NCI-H2107 treated with DMSO at 0.1 percent for 48 hours (cell line): Measurements from ENCODE around the gene SLC41A2.

Experiments
- DNase-seq: peaks from one replicate; lab custom pipeline; 2025; ENCODE audit not compliant: unreplicated experiment; lab: John Stamatoyannopoulos, UW

SLC41A2 gene

GRCh38 chr12:104930388-104931326 lies 27.4 kb downstream of the SLC41A2 start:
- DNase-seq = no peak

DNA sequence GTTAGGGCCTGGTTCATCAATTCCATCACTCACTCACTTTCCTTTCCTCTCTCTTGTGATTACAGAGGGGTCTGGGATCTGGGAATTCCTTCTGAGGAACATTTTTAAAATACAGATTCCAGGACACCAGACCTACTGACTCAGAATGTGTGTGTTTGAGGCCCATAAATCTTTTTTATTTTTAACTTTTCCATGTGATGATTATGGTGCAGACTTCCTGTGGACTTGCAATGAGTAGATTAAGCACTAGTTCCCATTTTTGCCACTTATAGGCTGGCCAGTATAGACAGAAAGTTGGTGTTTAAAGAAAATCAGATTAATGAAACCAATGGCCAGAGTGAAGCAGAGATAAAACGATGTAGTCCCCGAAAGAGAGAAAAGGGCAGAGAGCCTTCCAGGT lies 28.1 kb downstream of the SLC41A2 start:
- no peak for DNase-seq

GRCh38 chr12:104929368-104929767 lies 28.7 kb downstream of the SLC41A2 start:
- DNase-seq = no peak

DNA sequence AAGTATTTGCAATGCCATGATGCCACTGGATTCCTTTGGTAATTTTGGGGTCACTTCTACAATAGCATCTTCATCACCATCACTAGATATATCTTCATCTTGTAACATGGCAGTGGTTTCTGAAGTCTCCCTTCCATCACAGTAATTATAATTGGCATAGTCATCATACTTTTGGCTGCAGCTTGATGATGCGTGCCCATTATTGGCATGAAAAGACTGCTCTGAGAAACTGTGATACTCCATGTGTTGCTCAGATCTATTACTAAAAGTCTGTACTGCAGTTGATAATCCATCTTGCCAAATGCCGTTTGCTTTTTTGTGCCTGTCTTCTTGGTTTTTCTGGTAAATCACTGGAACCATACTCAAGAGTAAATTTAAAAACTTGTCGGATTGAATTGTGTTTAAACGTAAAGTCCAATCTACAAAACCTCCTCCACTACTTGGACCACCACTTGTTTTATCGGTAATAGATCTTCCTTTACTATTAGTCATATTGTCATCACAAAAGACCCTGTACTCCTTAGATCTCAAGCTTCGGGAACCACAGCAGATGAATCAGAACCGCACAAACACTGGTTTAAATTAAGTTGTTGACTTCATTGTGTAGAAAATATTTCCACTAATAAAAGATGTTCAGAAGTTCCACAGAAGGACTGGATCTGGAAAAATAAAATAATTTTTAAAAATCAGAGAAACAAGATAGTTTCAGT lies 29.9 kb downstream of the SLC41A2 start:
- DNase-seq = no peak

DNA sequence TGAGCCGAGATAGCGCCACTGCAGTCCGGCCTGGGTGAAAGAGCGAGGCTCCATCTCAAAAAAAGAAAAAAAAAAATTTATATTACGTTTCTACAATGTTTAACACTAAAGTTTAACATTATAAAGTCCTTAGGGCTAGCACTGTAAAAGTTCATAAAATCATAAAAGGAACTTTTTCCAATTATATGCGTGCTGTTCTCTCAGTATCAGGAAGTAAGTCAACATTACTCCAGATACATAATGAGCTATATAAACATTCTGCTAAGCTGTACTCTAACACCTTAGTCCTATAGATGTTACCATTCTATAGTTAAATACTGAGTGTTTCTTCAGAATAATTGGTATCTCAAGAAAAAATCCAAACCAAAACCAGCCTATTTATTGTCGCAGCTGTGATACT lies 32.6 kb downstream of the SLC41A2 start:
- no peak for DNase-seq

DNA sequence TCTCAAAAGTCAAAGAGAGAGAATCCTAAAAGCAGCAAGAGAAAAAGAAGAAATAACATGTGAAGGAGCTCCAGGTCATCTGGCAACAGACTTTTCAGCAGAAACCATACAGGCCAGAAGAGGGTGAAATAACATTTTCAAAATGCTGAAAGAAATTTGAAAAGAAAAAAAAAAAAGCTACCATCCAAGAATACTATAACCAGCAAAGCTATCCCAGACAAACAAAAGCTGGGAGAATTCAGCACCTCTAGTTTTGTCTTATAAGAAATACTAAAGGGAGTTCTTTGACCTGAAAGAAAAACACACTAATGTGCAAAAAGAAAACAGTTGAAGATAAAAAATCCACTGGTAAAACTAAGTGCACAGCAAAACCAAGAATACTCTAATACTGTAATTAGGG lies 36.8 kb downstream of the SLC41A2 start:
- no peak for DNase-seq

- DNase-seq = no peak
These were observed 46.1 kb downstream of the SLC41A2 start for GRCh38 chr12:104911942-104912341.

- no peak for DNase-seq
These were observed 47.8 kb downstream of the SLC41A2 start for GRCh38 chr12:104910196-104910840.

DNA sequence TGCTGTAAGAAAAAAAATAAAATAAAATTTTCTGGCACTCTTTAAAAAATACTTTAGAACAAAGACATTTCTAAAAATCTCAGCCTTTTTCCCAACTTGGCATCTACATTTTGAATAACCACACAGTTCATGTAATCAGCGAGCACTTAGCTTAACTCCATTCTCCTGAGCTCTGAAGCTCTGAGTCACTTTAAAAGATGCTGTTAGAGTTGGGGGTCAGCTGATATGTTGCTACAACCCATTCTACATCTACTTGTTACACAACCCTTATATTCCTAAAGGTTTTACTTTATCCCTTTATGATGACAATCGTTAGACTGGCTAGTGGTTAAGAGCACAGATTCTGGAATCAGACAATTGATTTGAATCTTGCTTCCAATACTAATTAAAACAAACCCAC lies 48.3 kb downstream of the SLC41A2 start:
- no peak for DNase-seq
